SK-N-SH (cell line): Measurements from ENCODE around the gene POLG2. TPM values are rescaled to one million over a fixed set of nuclear protein-coding genes. Genes with fewer than 3 reads are reported as not detected.

Source experiments
- CTCF ChIA-PET: fragments of 300-600, 350-600 bp; formaldehyde crosslinking; extraction: SDS; loops from one replicate; lab custom pipeline; 2021; lab: Yijun Ruan, JAX
- POLR2A ChIA-PET: fragments of 350-600 bp; sonication (Branson Sonifier 250); formaldehyde crosslinking; extraction: SDS; loops from one replicate; lab custom pipeline; 2020; ENCODE audit warnings: antibody characterized with exemption, inconsistent platforms; lab: Yijun Ruan, JAX
- DNase-seq: peaks from one replicate; pipeline ENCODE4 v3.0.0; 2012
- H2AFZ ChIP-seq: fragments of 200-600 bp; sonication (generic); 2 replicates; pipeline ENCODE4 v1.8.1; 2016; ENCODE audit warnings: antibody characterized with exemption, mild to moderate bottlenecking, low read depth
- H3F3A ChIP-seq: fragments of 200-600 bp; sonication (generic); replicated peaks from 2 replicates; pipeline ENCODE3; 2016; ENCODE audit warnings: antibody characterized with exemption, mild to moderate bottlenecking; ENCODE audit not compliant: insufficient read depth
- H3K27ac ChIP-seq, 2 experiments: fragments of 200-500 bp in 1 of 2; fragments of 200-600 bp in 1 of 2; sonication (Bioruptor generic) in 1 of 2; sonication (generic), shearing (Covaris generic) in 1 of 2; 2 replicates each; pipeline versions ENCODE4 v1.5.1 to v1.6.1; 2014 to 2016; ENCODE audit warnings: low read depth in 2 of 2, inconsistent platforms in 1 of 2, low read length in 1 of 2, mild to moderate bottlenecking in 1 of 2, mixed read lengths in 1 of 2
- H3K27me3 ChIP-seq: fragments of 200-600 bp; sonication (generic), shearing (Covaris generic); 2 replicates; pipeline ENCODE4 v1.6.1; 2016; ENCODE audit warnings: mixed run types; ENCODE audit not compliant: insufficient read depth
- H3K36me3 ChIP-seq, 2 experiments: fragments of 200-500 bp in 1 of 2; fragments of 200-600 bp in 1 of 2; sonication (Bioruptor generic) in 1 of 2; sonication (generic) in 1 of 2; replicated peaks in 1 of 2; 2 replicates each; pipeline versions ENCODE3 to v1.5.1; 2014 to 2016; ENCODE audit warnings: low read length in 1 of 2, mild to moderate bottlenecking in 1 of 2; ENCODE audit not compliant: insufficient read depth in 2 of 2, control insufficient read depth in 1 of 2
- H3K4me1 ChIP-seq, 2 experiments: fragments of 200-500 bp in 1 of 2; fragments of 200-600 bp in 1 of 2; sonication (Bioruptor generic) in 1 of 2; sonication (generic), shearing (Covaris generic) in 1 of 2; 2 replicates each; pipeline versions ENCODE4 v1.5.1 to v1.6.1; 2014 to 2016; ENCODE audit warnings: low read depth in 1 of 2, low read length in 1 of 2, mixed run types in 1 of 2; ENCODE audit not compliant: insufficient read depth in 2 of 2, control insufficient read depth in 1 of 2
- H3K4me2 ChIP-seq: fragments of 200-600 bp; sonication (generic), shearing (Covaris generic); 2 replicates; pipeline ENCODE4 v1.6.1; 2017; ENCODE audit warnings: mixed run types
- H3K4me3 ChIP-seq, 2 experiments: fragments of 200-500 bp in 1 of 2; fragments of 200-600 bp in 1 of 2; sonication (Bioruptor generic) in 1 of 2; sonication (generic), shearing (Covaris generic) in 1 of 2; 2 replicates each; pipeline versions ENCODE4 v1.5.1 to v1.8.1; 2014 to 2016; ENCODE audit warnings: low read depth in 2 of 2, inconsistent platforms in 1 of 2, low read length in 1 of 2, mild to moderate bottlenecking in 1 of 2, mixed read lengths in 1 of 2, moderate library complexity in 1 of 2
- H3K79me2 ChIP-seq: fragments of 200-600 bp; sonication (generic); 2 replicates; pipeline ENCODE4 v1.8.1; 2017; ENCODE audit warnings: mild to moderate bottlenecking; ENCODE audit not compliant: insufficient read depth
- H3K9ac ChIP-seq: fragments of 200-600 bp; sonication (generic); 2 replicates; pipeline ENCODE4 v1.6.1; 2017; ENCODE audit warnings: mixed run types
- H3K9me2 ChIP-seq: fragments of 200-600 bp; sonication (generic); 2 replicates; pipeline ENCODE4 v1.6.1; 2017; ENCODE audit warnings: mixed run types
- H3K9me3 ChIP-seq: fragments of 200-600 bp; sonication (generic); 2 replicates; pipeline ENCODE4 v1.6.1; 2017; ENCODE audit warnings: mixed run types, mild to moderate bottlenecking, moderate library complexity
- H4K20me1 ChIP-seq: fragments of 200-600 bp; sonication (generic); 2 replicates; pipeline ENCODE4 v1.6.1; 2017; ENCODE audit warnings: mild to moderate bottlenecking, mixed run types; ENCODE audit not compliant: insufficient read depth
- CTCF ChIP-seq: fragments of 200-600 bp; sonication (generic); IDR thresholded peaks from 2 replicates; pipeline ENCODE4 v1.6.1; 2017; ENCODE audit warnings: antibody characterized with exemption, mild to moderate bottlenecking, moderate library complexity
- FOXJ3 ChIP-seq: sonication (generic); formaldehyde crosslinking; IDR thresholded peaks from 2 replicates; pipeline ENCODE4 v1.5.1; 2020; ENCODE audit warnings: mild to moderate bottlenecking, missing genetic modification reagents
- FOXM1 ChIP-seq: IDR thresholded peaks from 2 replicates; pipeline ENCODE4 v1.4.0; 2012; ENCODE audit warnings: low read depth, mild to moderate bottlenecking
- GATA2 ChIP-seq: sonication (generic); formaldehyde crosslinking; IDR thresholded peaks from 2 replicates; pipeline ENCODE4 v1.5.0; 2020; ENCODE audit warnings: mild to moderate bottlenecking, missing genetic modification reagents
- MAX ChIP-seq: IDR thresholded peaks from 2 replicates; pipeline ENCODE4 v1.4.0; 2012; ENCODE audit warnings: low read depth
- MEF2A ChIP-seq: IDR thresholded peaks from 2 replicates; pipeline ENCODE4 v1.4.0; 2012; ENCODE audit warnings: low read depth, borderline replicate concordance
- NFIC ChIP-seq: IDR thresholded peaks from 2 replicates; pipeline ENCODE4 v1.4.0; 2012; ENCODE audit warnings: borderline replicate concordance
- NRF1 ChIP-seq: IDR thresholded peaks from 2 replicates; pipeline ENCODE4 v1.6.1; 2012; ENCODE audit warnings: low read depth, mild to moderate bottlenecking, low read length
- PBX3 ChIP-seq: IDR thresholded peaks from 2 replicates; pipeline ENCODE4; 2012
- RCOR1 ChIP-seq: fragments of 150-350 bp; IDR thresholded peaks from 2 replicates; pipeline ENCODE4 v1.6.1; 2017; ENCODE audit warnings: antibody characterized with exemption, low read length
- YY1 ChIP-seq: IDR thresholded peaks from 2 replicates; pipeline ENCODE4 v1.4.0; 2012; ENCODE audit warnings: low read depth, mild to moderate bottlenecking
- ZBTB33 ChIP-seq: IDR thresholded peaks from 2 replicates; pipeline ENCODE4 v1.4.0; 2012; ENCODE audit warnings: low read depth, borderline replicate concordance
- WGBS: methylation state at CpG from one replicate; pipeline ENCODE4 v1.1.6; 2017; ENCODE audit warnings: low lambda C conversion rate; 5-methylcytosine and 5-hydroxymethylcytosine counted together
- polyA plus RNA-seq, 3 experiments: library from polyadenylated mRNA; depleted of rRNA; stranded (reverse); fragments of >200 nt; gene quantifications; 2 replicates each; pipeline ENCODE4 v1.2.3, GENCODE V29; 2012
- TF ChIP-seq, protein P1 (sequence below): IDR thresholded peaks from 2 replicates; pipeline ENCODE4 v1.6.1; 2012; ENCODE audit warnings: mild to moderate bottlenecking, low read depth, low read length, moderate library complexity
- TF ChIP-seq, protein P2 (sequence below): fragments of 150-350 bp; IDR thresholded peaks from 2 replicates; pipeline ENCODE4 v1.6.1; 2017; ENCODE audit warnings: antibody characterized with exemption, low read length, low read depth, borderline replicate concordance

POLG2 gene
- polyA plus RNA-seq, 1 of the 3 experiments (the other 2 are of a cell fraction), result 18.0 TPM

DNA sequence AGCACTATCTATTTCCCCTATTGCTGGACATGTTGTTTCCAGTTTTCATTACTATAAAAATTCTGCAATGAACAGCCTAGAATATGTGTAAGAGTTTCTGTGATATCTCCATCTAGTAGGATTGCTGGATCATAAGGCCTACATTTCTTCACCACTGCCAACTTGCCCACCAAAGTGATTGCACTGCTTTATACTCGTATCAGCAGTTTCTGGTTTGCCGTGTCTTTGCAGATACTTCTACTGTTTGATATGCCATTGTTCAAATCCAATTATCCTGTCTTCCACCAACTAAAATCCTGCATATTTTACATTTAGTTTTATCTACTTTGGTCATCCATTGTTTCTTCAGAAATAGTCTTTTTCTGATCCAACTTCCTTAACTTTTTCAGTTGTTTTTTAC lies 31.1 kb upstream of the POLG2 start:
- DNase-seq, result no peak
- H3K4me1 ChIP-seq, result no peaks in the 10 kb centered on the region
- H3K9me3 ChIP-seq, result no peaks in the 10 kb centered on the region
- H3K27me3 ChIP-seq, result no peaks in the 10 kb centered on the region
- TF ChIP-seq NRF1 (no peak), MAX (no peak), YY1 (no peak), FOXJ3 (CRISPR knock-in tag) (no peak), ZBTB33 (no peak)
- POLR2A ChIA-PET, result interaction anchor here (2.0 kb wide), 1 partner anchor 11 kb away, joined by 5 read pairs; no protein-coding TSS in a partner anchor
- H3K4me3 ChIP-seq, result no peak overlapping the region
- CTCF ChIA-PET, result interaction anchor here (1.4 to 2.0 kb wide), 4 partner anchors 17 to 121 kb away, joined by 4 to 10 read pairs (median 4); no protein-coding TSS in a partner anchor
- H4K20me1 ChIP-seq, result no peaks in the 10 kb centered on the region
- peaks cover 71% of the 10 kb centered on the region for H3F3A ChIP-seq
- H2AFZ ChIP-seq, result no peak overlapping the region
- WGBS, result 94% methylated on average over 2 of the region's 2 CpGs
- no peak overlapping the region for H3K4me2 ChIP-seq
- H3K79me2 ChIP-seq, result no peaks in the 10 kb centered on the region
- peaks cover 88 to 93% of the 10 kb centered on the region in 2 experiments for H3K36me3 ChIP-seq
- H3K9me2 ChIP-seq, result no peaks in the 10 kb centered on the region
- H3K27ac ChIP-seq, result no peak overlapping the region
- H3K9ac ChIP-seq, result no peak overlapping the region

DNA sequence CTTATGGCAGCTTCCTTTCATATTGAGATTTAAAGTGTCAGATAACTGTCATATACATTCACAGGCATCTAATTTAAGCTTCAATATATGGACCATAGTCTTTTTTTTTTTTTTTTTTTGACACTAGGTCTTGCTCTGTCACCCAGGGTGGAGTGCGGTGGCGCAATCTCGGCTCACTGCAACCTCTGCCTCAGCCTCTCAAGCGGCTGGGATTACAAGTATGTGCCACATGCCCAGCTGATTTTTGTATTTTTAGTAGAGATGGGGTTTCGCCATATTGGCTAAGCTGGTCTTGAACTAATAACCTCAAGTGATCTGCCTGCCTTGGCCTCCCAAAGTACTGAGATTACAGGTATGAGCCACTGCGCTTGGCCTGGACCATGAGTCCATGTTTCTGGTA lies 23.5 kb upstream of the POLG2 start:
- peaks cover 24% of the 10 kb centered on the region; the same call in 1 of the 2 replicates for H3K79me2 ChIP-seq
- H3K36me3 ChIP-seq, result peaks cover 73 to 90% of the 10 kb centered on the region in 2 experiments
- no peak overlapping the region for H2AFZ ChIP-seq
- no peaks in the 10 kb centered on the region for H4K20me1 ChIP-seq
- no peaks in the 10 kb centered on the region for H3K9me2 ChIP-seq
- DNase-seq, result no peak
- ChIA-PET POLR2A (interaction anchor here (1.2 to 2.6 kb wide), 2 partner anchors 13 to 15 kb away, joined by 3 to 8 read pairs; partner anchors contain the start of genes CEP95 and DDX5), CTCF (interaction anchor here (0.8 to 1.0 kb wide), 2 partner anchors 21 to 256 kb away, joined by 3 read pairs; no protein-coding TSS in a partner anchor)
- no peak overlapping the region for H3K4me2 ChIP-seq
- no peak overlapping the region for H3K9ac ChIP-seq
- H3F3A ChIP-seq, result peaks cover 10% of the 10 kb centered on the region
- H3K4me1 ChIP-seq, result no peaks in the 10 kb centered on the region
- no peaks in the 10 kb centered on the region for H3K9me3 ChIP-seq
- 97% methylated on average over 6 of the region's 6 CpGs for WGBS
- H3K27ac ChIP-seq, result no peak overlapping the region
- H3K4me3 ChIP-seq, result no peak overlapping the region
- no peaks in the 10 kb centered on the region for H3K27me3 ChIP-seq
- TF ChIP-seq, protein P1, sequence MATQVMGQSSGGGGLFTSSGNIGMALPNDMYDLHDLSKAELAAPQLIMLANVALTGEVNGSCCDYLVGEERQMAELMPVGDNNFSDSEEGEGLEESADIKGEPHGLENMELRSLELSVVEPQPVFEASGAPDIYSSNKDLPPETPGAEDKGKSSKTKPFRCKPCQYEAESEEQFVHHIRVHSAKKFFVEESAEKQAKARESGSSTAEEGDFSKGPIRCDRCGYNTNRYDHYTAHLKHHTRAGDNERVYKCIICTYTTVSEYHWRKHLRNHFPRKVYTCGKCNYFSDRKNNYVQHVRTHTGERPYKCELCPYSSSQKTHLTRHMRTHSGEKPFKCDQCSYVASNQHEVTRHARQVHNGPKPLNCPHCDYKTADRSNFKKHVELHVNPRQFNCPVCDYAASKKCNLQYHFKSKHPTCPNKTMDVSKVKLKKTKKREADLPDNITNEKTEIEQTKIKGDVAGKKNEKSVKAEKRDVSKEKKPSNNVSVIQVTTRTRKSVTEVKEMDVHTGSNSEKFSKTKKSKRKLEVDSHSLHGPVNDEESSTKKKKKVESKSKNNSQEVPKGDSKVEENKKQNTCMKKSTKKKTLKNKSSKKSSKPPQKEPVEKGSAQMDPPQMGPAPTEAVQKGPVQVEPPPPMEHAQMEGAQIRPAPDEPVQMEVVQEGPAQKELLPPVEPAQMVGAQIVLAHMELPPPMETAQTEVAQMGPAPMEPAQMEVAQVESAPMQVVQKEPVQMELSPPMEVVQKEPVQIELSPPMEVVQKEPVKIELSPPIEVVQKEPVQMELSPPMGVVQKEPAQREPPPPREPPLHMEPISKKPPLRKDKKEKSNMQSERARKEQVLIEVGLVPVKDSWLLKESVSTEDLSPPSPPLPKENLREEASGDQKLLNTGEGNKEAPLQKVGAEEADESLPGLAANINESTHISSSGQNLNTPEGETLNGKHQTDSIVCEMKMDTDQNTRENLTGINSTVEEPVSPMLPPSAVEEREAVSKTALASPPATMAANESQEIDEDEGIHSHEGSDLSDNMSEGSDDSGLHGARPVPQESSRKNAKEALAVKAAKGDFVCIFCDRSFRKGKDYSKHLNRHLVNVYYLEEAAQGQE, result no peak
- TF ChIP-seq RCOR1, result no peak
- TF ChIP-seq NFIC, result no peak
- no peak for TF ChIP-seq PBX3
- TF ChIP-seq ZBTB33, result no peak
- no peak for TF ChIP-seq MEF2A
- TF ChIP-seq, protein P2, sequence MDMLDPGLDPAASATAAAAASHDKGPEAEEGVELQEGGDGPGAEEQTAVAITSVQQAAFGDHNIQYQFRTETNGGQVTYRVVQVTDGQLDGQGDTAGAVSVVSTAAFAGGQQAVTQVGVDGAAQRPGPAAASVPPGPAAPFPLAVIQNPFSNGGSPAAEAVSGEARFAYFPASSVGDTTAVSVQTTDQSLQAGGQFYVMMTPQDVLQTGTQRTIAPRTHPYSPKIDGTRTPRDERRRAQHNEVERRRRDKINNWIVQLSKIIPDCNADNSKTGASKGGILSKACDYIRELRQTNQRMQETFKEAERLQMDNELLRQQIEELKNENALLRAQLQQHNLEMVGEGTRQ, result no peak
- TF ChIP-seq GATA2 (CRISPR knock-in tag), result no peak
- no peak for TF ChIP-seq CTCF
- TF ChIP-seq FOXM1, result no peak
